ENCODE results near the gene TPP2. TPM values are rescaled to one million over a fixed set of nuclear protein-coding genes. Genes with fewer than 3 reads are reported as not detected.

TPP2 gene
- total RNA-seq, 1 experiment from 2014 or later = 35.1 TPM

DNA sequence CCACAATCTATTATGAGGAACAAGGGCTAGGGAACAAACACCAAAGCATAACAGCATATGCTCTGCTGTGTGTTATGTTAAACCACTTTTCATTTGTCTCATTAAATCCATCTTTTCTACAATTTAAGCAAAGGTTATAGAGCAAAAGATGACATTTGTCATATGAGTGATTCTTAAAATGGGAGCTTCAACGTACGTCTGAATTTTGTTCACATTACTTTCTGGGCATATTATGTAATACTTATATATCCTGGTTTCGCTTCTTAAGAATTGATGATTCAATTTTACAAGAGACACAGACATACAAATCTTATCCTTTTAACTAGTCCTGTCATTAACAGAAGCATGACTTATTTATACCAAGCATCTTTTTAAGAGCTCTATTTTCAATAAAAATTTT lies 3.3 kb upstream of the TPP2 start:
- CTCF ChIA-PET = no interaction called here
- Histone ChIP-seq H3K4me2 (no peak overlapping the region), H3F3A (ENCODE audit: insufficient read depth, low read depth) (peaks cover 31% of the 10 kb centered on the region), H3K4me1 (replicated peaks; ENCODE audit: insufficient read depth) (peaks cover 24% of the 10 kb centered on the region), H3K36me3 (ENCODE audit: low read depth) (no peaks in the 10 kb centered on the region), H3K9me3 (ENCODE audit: insufficient read depth, low read depth) (no peaks in the 10 kb centered on the region), H3K4me3 (no peak overlapping the region), H4K20me1 (ENCODE audit: insufficient read depth) (peaks cover 6% of the 10 kb centered on the region), H3K27me3 (ENCODE audit: insufficient read depth, low read depth) (no peaks in the 10 kb centered on the region), H3K9me2 (ENCODE audit: insufficient read depth) (no peaks in the 10 kb centered on the region), H2AFZ (no peak overlapping the region), H3K27ac (no peak overlapping the region), H3K79me2 (ENCODE audit: low read depth) (peaks cover 30% of the 10 kb centered on the region)
- DNase-seq = no peak
- TF ChIP-seq, protein P1, sequence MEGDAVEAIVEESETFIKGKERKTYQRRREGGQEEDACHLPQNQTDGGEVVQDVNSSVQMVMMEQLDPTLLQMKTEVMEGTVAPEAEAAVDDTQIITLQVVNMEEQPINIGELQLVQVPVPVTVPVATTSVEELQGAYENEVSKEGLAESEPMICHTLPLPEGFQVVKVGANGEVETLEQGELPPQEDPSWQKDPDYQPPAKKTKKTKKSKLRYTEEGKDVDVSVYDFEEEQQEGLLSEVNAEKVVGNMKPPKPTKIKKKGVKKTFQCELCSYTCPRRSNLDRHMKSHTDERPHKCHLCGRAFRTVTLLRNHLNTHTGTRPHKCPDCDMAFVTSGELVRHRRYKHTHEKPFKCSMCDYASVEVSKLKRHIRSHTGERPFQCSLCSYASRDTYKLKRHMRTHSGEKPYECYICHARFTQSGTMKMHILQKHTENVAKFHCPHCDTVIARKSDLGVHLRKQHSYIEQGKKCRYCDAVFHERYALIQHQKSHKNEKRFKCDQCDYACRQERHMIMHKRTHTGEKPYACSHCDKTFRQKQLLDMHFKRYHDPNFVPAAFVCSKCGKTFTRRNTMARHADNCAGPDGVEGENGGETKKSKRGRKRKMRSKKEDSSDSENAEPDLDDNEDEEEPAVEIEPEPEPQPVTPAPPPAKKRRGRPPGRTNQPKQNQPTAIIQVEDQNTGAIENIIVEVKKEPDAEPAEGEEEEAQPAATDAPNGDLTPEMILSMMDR (conservative IDR thresholded peaks at IDR 0.05) = no peak
- no peak for TF ChIP-seq EZH2 (IDR thresholded peaks at IDR 0.05; ENCODE audit: low read depth)
- no TSS peak for BruUV-seq (replicated peaks)
- intact Hi-C loops (cut with micrococcal nuclease; ENCODE audit: unreplicated experiment) = no loop called here
- POLR2A ChIA-PET (ENCODE audit: unreplicated experiment) = no interaction called here

DNA sequence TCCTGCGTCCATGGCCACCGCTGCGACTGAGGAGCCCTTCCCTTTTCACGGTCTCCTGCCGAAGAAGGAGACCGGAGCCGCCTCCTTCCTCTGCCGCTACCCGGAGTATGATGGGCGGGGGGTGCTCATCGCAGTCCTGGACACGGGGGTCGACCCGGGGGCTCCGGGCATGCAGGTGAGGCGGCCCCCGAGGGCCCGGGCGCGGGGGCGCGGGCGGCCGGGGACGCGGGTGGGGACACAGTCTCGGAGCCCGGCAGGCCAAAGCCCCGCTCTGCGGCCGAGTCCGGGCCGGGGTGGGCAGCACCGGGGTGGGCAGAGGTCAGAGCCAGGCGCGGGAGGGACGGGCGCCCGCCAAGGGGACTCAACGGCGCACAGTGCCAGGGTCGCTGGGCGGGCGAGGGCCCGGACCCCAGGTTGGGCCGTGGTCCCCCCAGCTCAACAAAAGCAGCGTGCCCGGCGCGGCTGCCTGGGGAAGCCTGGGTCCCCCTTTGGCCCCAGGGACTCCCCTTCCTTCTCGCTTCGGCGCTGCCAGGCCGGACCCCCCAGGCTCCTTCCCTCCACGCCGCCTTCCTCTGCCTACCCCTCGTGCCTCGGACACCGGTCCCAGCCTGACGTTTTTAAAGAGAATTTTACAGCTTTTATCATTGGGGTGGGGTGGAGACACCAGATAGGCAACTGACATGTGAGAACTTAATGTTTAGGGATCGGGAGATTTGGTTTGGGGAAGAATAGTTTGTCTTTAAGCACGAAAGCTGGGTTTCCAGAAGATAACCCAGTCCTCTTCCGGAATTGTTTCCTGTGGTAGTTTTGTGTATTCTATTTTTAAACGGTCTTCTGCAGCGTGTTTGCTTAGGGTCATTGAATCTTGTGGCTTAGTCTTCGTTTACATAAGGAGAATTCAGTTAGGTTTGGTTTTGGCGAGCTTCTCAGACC lies 509 bp downstream of the TPP2 start:
- Histone ChIP-seq H3K79me2 (ENCODE audit: low read depth) (peaks cover 68% of the 10 kb centered on the region), H3K4me2 (peak overlapping the region; percentile 96), H3K36me3 (ENCODE audit: low read depth) (no peaks in the 10 kb centered on the region), H3K9me2 (ENCODE audit: insufficient read depth) (no peaks in the 10 kb centered on the region), H3K27me3 (ENCODE audit: insufficient read depth, low read depth) (no peaks in the 10 kb centered on the region), H3K9me3 (ENCODE audit: insufficient read depth, low read depth) (no peaks in the 10 kb centered on the region), H3F3A (ENCODE audit: insufficient read depth, low read depth) (peaks cover 19% of the 10 kb centered on the region), H2AFZ (peak overlapping the region; percentile 90), H3K4me1 (replicated peaks; ENCODE audit: insufficient read depth) (peaks cover 35% of the 10 kb centered on the region), H3K4me3 (peak overlapping the region; percentile 93), H4K20me1 (ENCODE audit: insufficient read depth) (peaks cover 17% of the 10 kb centered on the region), H3K27ac (peak overlapping the region; percentile 12)
- BruUV-seq (replicated peaks) = no TSS peak
- no peak for TF ChIP-seq EZH2 (IDR thresholded peaks at IDR 0.05; ENCODE audit: low read depth)
- TF ChIP-seq, protein P1 (conservative IDR thresholded peaks at IDR 0.05) = no peak
- POLR2A ChIA-PET (ENCODE audit: unreplicated experiment) = interaction anchor here (0.5 to 0.7 kb wide), 2 partner anchors 229 to 1191 kb away, joined by 3 read pairs; no protein-coding TSS in a partner anchor
- CTCF ChIA-PET = no interaction called here
- intact Hi-C loops (cut with micrococcal nuclease; ENCODE audit: unreplicated experiment) = loop anchor here (5.0 kb wide), 1 partner anchor 175 kb away; the partner anchor contains the start of gene TEX30
- peak in 1 of 2 experiments; percentile 6 for DNase-seq

DNA sequence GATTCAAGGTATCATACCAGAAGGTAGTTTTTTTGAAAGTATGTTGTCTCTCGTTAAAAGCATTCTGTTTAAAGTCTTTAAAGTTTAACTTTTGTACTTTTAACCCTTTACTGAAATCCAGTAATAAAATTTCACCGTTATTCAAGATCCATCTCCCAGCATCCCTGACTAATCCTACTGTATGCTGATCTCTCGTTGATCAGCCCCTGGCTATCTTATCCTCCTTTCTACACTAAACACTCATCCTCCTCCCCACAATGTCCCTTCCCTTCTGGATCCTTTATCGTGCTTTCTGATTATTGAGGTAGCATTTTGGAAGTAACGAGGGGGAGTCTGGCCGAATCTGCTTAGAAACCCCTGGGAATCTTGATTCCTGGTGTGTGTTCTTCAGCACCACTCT lies 1.3 kb downstream of the TPP2 start:
- Histone ChIP-seq H2AFZ (no peak overlapping the region), H3K4me2 (peak overlapping the region; percentile 96), H3K9me3 (ENCODE audit: insufficient read depth, low read depth) (no peaks in the 10 kb centered on the region), H3K9me2 (ENCODE audit: insufficient read depth) (no peaks in the 10 kb centered on the region), H3K36me3 (ENCODE audit: low read depth) (no peaks in the 10 kb centered on the region), H3K79me2 (ENCODE audit: low read depth) (peaks cover 75% of the 10 kb centered on the region), H3K27ac (no peak overlapping the region; the same call in 1 of the 2 replicates), H3K4me1 (replicated peaks; ENCODE audit: insufficient read depth) (peaks cover 29% of the 10 kb centered on the region), H3K4me3 (peak overlapping the region; percentile 93), H3K27me3 (ENCODE audit: insufficient read depth, low read depth) (no peaks in the 10 kb centered on the region), H4K20me1 (ENCODE audit: insufficient read depth) (peaks cover 17% of the 10 kb centered on the region), H3F3A (ENCODE audit: insufficient read depth, low read depth) (peaks cover 12% of the 10 kb centered on the region; the same call in 1 of the 2 replicates)
- intact Hi-C loops (cut with micrococcal nuclease; ENCODE audit: unreplicated experiment) = loop anchor here (5.0 kb wide), 1 partner anchor 174 kb away; the partner anchor contains the start of gene TEX30
- TF ChIP-seq, protein P1 (conservative IDR thresholded peaks at IDR 0.05) = no peak
- no peak for TF ChIP-seq EZH2 (IDR thresholded peaks at IDR 0.05; ENCODE audit: low read depth)
- CTCF ChIA-PET = no interaction called here
- no TSS peak for BruUV-seq (replicated peaks)
- DNase-seq = no peak
- POLR2A ChIA-PET (ENCODE audit: unreplicated experiment) = interaction anchor here (0.7 kb wide), 1 partner anchor 1192 kb away, joined by 3 read pairs; no protein-coding TSS in a partner anchor
